K562 (cell line): Measurements from ENCODE around the gene MMP28.

Experiments used
- FOXP4 ChIP-seq: sonication (generic); formaldehyde crosslinking; IDR thresholded peaks from 2 replicates; pipeline ENCODE4 v1.8.0; 2022; ENCODE audit warnings: mild to moderate bottlenecking, missing genetic modification reagents, borderline replicate concordance
- PHF20 ChIP-seq: fragments of 450-650 bp; IDR thresholded peaks from 2 replicates; pipeline ENCODE4 v1.6.1; 2018; ENCODE audit not compliant: partially characterized antibody
- POLR2AphosphoS2 ChIP-seq: IDR thresholded peaks from 2 replicates; pipeline ENCODE4 v1.6.1; 2012; ENCODE audit warnings: low read length, improper control_type of control experiment
- POLR2AphosphoS5 ChIP-seq: IDR thresholded peaks from 2 replicates; pipeline ENCODE4 v1.6.1; 2011; ENCODE audit warnings: mild to moderate bottlenecking, low read depth, low read length, moderate library complexity; ENCODE audit not compliant: control insufficient read depth, insufficient read depth
- YBX1 ChIP-seq: fragments of 450-650 bp; IDR thresholded peaks from 2 replicates; pipeline ENCODE4 v1.7.1; 2016; ENCODE audit warnings: mild to moderate bottlenecking

GRCh38 chr17:35809855-35810461 lies 14.5 kb upstream of the MMP28 start:
- no peak for TF ChIP-seq POLR2AphosphoS5
- TF ChIP-seq FOXP4 (CRISPR knock-in tag) = no peak
- TF ChIP-seq POLR2AphosphoS2 = no peak
- no peak for TF ChIP-seq PHF20
- TF ChIP-seq YBX1 = no peak
